ENCODE measurements around the gene CPLX1.
"Not testable (repeated sequence)": the region's sequence is repeated elsewhere in the genome, so short reads cannot be mapped to it uniquely, and the experiment has no call there.

The CPLX1 gene

DNA sequence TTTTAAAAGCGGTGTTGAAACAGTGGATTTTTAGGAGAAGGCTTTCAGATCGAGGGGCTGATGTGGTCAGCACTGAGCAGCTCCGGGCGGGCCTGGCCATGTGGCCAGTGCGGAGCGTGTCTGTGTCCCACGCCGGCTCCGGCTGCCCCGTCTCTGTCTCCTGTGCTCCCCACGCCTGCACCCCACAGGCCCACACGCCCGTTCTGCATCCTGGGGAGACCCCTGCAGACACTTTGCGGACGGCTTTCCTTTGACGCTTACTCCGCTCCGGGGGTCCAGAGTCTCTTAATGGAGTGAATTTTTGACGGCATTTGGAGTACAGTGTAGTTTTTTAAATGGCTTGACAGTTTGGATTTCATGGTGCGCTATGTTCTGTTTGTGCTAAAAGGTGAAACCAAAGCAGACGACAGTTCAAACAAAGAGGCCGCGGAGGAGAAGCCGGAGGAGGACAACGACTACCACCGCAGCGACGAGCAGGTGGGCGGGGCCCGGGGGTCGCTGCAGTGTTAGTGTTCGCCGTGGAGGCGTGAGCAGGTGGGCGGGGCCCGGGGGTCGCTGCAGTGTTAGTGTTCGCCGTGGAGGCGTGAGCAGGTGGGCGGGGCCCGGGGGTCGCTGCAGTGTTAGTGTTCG is 81.6 kb downstream of the CPLX1 start:
- no peak for FAIRE-seq
- DNase-seq (ENCODE audit: extremely low spot score, insufficient read length, low read depth), result no peak

DNA sequence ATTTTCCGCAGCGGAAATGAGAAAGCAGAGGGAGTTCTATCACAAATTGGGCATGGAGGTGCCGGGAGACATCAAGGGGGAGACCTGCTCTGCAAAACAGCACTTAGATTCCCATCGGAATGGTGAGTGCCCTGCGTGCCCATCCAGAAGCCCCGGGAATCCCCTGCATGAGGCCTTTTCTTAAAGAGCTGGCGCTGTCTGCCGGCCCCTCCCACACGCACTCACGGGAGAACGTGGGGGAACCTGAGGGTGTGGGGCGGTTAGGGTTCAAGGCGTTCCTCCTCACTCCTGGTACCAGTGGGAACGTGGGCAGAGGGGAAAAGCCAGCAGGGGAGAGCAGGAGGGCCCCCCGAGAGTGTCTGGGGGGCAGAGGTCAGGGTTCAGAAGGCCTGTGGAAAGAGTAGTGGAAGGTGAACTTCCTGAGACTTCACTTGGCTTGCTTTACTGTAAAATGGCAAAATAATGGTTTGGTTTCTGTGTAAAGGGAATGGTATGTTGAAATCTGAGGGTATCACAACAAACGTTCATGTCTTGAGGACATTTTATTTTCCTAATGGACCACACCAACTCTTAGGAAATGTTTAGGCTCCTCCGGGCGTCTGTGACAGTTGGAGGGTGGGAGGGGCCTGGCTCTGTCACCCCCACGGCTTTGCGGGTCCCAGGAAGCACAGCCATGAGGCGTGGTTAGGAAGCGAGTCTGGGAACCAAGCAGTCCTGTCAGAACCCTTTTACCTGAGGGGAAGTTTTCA is 82.3 kb downstream of the CPLX1 start:
- DNase-seq (ENCODE audit: extremely low spot score, insufficient read length, low read depth) (no peak), FAIRE-seq (no peak)

DNA sequence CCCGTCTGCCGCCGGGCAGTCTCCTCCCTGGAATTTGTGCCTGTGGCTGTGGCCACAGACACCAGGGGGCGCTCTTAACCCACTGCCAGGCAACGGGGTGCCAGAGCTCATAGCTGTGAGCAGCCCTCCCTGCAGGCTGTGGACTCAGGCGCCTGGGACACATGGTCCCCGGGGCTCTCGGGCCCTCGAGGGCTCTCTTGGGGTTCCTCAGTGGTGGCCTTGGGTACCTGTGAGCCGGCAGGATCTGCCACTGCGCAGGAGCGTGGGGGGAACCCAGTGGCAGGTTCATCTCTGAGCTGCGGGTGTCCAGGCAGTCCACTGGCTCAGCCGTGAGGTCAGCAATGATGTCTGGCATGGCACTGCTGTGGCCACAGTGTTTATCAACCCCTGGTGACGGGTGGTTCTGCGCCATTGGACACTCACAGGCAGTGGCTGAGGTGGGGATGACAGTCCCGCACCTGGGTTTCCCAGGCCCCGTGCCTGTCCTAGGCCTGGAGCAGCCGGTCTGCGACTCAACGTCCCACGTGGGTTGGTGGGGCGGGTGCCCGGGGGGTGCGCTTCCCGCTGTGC is 83.1 kb downstream of the CPLX1 start:
- FAIRE-seq, result peak; percentile 56
- DNase-seq (ENCODE audit: extremely low spot score, insufficient read length, low read depth), result peak; percentile 75

DNA sequence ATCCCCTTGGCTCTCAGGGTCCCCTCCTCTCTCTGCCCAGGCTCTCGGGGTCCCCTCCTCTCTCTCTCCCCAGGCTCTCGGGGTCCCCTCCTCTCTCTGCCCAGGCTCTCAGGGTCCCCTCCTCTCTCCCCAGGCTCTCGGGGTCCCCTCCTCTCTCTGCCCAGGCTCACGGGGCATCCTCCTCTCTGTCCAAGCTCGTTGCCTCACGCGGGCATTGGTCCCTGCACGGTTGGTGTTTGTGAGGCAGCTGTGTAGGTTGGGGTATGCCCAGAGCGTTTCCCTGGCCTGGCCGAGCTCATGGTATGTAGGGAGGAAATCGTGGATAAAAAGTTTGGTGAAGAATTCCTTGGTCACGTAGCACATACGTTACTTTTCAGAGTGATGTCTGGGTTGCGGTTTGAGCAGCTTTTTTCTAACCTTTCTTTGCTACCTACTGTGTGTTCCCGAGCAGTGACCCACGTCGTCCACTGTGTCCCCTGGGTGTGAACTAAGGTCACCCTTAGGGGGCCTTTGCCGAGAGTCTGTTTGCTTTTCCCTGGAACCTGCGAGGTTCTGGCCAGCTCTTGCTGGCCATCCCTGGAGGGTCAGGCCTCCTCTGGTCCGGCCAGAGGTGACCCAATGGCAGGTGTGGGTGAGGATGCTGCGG is 83.7 kb downstream of the CPLX1 start:
- FAIRE-seq (no peak), DNase-seq (ENCODE audit: extremely low spot score, insufficient read length, low read depth) (no peak)

DNA sequence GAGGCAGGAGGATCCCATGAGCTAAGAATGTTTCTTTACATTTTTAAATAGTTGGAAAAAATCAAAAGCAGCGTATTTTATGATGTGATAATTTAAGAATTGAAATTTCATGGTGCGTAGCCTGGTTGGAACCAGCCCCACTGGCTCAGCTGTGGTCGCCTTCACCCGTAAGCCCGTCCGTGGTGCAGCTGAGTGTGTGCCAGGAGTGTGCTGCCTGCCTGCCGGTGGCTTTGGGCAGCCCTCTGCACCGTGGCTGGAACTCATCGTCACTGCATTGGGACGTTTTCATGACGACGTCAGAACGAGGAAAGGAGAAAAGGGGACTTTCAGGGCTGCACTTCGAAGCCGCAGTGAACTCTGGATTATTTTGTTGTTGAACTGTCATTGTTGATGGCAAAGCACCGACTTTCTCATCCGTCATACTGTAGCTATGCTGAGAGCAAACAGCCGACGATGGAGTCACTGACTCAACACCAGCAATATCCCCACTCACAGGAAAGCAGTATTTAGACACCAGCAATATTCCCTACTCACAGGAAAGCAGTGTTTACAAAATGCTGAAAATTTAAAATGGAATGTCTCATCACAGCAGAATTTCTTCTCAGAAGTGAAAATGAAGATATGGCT is 85.2 kb downstream of the CPLX1 start:
- FAIRE-seq (no peak), DNase-seq (ENCODE audit: extremely low spot score, insufficient read length, low read depth) (no peak)

DNA sequence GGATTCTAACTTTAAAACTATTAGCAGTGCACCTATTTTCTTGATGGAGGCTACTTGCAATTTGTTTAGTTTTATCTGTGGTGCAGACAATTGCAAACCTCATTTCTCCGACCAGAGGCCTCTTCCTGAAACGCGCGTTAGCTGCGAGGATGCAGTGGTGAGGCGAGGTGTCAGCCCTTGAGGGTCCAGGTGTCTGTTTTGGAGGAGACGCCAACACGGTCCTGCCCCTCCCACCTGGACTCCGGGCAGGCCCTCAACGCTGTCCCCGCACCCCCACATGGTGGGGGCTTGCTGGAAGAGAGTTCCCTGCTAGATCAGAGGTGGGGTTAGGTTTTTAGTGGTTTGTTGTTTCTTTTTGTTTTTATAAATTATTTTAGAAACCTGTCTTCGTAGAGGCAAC is 85.9 kb downstream of the CPLX1 start:
- no peak for DNase-seq (ENCODE audit: extremely low spot score, insufficient read length, low read depth)
- no peak for FAIRE-seq

DNA sequence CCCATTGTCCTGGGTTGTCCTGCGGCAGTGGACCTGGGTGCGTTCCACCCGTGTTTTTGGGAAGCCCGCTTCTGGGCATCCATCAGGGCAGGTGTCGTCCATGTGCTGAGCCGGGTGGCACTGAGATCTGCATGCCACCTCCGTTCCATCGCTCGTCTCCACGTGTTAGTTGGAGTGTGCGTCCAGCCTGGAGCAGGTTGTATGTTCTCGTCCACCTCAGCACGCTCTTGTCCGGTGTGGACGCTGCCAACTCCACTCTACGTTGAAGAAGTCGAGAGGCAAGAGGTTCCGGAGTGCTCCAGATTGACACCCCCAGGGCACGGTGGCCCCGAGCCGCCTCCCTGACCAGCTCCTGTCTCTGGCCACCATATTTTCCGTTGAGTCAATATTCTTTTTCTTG is 86.4 kb downstream of the CPLX1 start:
- FAIRE-seq, result no peak
- DNase-seq (ENCODE audit: extremely low spot score, insufficient read length, low read depth), result no peak

DNA sequence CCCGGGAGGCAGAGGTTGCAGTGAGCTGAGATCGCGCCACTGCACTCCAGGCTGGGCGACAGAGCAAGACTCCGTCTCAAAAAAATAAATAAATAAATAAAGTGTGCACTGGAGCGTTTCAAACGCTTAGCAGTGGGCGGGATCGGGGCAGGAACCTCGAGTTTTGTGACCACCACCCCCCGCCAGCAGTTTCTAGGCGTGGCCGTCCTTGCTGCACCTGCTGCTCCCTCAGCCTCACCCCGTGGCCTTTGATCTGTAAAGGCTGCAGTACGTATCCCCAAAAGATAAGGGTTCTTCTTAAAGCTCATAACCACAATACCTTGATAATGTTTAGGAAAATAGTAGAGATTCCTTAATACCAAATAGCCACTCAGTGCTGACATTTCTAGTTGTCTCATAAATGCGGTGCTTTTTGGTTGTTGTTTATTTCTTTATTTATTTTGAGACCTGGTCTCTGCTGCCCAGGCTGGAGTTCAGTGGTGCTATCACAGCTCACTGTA is 87.1 kb downstream of the CPLX1 start:
- no peak for DNase-seq (ENCODE audit: extremely low spot score, insufficient read length, low read depth)
- no peak for FAIRE-seq

DNA sequence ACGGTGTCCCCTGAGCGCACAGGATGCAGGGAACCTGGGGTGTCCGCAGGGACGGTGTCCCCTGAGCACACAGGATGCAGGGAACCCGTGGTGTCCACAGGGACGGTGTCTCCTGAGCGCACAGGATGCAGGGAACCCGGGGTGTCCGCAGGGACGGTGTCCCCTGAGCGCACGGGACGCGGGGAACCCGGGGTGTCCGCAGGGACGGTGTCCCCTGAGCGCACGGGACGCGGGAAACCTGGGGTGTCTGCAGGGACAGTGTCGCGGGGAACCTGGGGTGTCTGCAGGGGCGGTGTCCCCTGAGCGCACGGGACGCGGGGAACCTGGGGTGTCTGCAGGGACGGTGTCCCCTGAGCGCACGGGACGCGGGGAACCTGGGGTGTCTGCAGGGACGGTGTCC is 89.4 kb downstream of the CPLX1 start:
- not testable (repeated sequence) for DNase-seq (ENCODE audit: extremely low spot score, insufficient read length, low read depth); FAIRE-seq

DNA sequence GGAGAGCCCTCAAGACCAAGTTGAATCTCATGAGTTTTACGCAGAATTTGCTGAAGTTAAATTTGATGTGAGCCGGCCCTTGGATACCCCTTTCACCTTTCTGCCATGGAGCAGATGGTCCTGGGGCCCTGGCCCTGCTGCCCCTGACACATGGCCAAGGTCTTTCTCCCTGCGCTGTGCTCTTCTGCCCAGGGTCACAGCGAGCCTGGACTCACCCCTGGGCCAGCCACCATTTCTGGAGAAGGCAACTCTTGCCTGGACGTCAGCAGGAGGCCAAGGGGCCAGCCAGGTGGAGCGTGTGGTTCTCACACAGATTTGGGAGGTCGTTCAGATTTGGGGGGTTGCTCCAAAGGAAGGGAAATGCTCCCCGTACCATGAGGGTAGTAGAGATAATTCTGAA is 90.3 kb downstream of the CPLX1 start:
- FAIRE-seq, result no peak
- no peak for DNase-seq (ENCODE audit: extremely low spot score, insufficient read length, low read depth)

All from GM18507 (cell line).